HG03432 (cell line): Measurements from ENCODE around the gene YARS2.

Experiments
- ATAC-seq: cut with Tn5 transposase; IDR thresholded peaks from one replicate; pipeline ENCODE4 v1.9.1; 2021; ENCODE audit warnings: mild to moderate bottlenecking, moderate library complexity; ENCODE audit not compliant: unreplicated experiment

The YARS2 gene

GRCh38 chr12:32755654-32756475 lies at the start of gene YARS2:
YARS2 (minus strand) TSS chr12:32755897; CDS start chr12:32755874, 23 bp downstream.
- ATAC-seq: peak; percentile 89

- ATAC-seq: no peak
Measured at GRCh38 chr12:32804301-32804700, 48.6 kb upstream of the YARS2 start.

GRCh38 chr12:32801269-32801980 lies 45.7 kb upstream of the YARS2 start:
- no peak for ATAC-seq

- no peak for ATAC-seq
Measured at GRCh38 chr12:32794281-32794680, 38.6 kb upstream of the YARS2 start.

GRCh38 chr12:32789916-32790315 lies 34.2 kb upstream of the YARS2 start:
- no peak for ATAC-seq

GRCh38 chr12:32789446-32789845 lies 33.7 kb upstream of the YARS2 start:
- ATAC-seq: no peak

- ATAC-seq: no peak
Measured at GRCh38 chr12:32788405-32788804, 32.7 kb upstream of the YARS2 start.

GRCh38 chr12:32785557-32785956 lies 29.9 kb upstream of the YARS2 start:
- no peak for ATAC-seq

GRCh38 chr12:32783029-32783428 lies 27.3 kb upstream of the YARS2 start:
- ATAC-seq: no peak

GRCh38 chr12:32780071-32780470 lies 24.4 kb upstream of the YARS2 start:
- no peak for ATAC-seq

- no peak for ATAC-seq
Measured at GRCh38 chr12:32777691-32778175, 22.0 kb upstream of the YARS2 start.

GRCh38 chr12:32777159-32777558 lies 21.5 kb upstream of the YARS2 start:
- ATAC-seq: peak; percentile 79

GRCh38 chr12:32776258-32776657 lies 20.6 kb upstream of the YARS2 start:
- ATAC-seq: no peak

GRCh38 chr12:32773691-32774090 lies 18.0 kb upstream of the YARS2 start:
- no peak for ATAC-seq

- no peak for ATAC-seq
Measured at GRCh38 chr12:32770141-32770540, 14.4 kb upstream of the YARS2 start.

GRCh38 chr12:32768518-32768917 lies 12.8 kb upstream of the YARS2 start:
- ATAC-seq: no peak

GRCh38 chr12:32765906-32766305 lies 10.2 kb upstream of the YARS2 start:
- no peak for ATAC-seq

GRCh38 chr12:32761716-32762115 lies 6.0 kb upstream of the YARS2 start:
- peak; percentile 61 for ATAC-seq

GRCh38 chr12:32757157-32757556 lies 1.5 kb upstream of the YARS2 start:
- ATAC-seq: no peak

- ATAC-seq: no peak
Measured at GRCh38 chr12:32756476-32757066, 874 bp upstream of the YARS2 start.

GRCh38 chr12:32755051-32755653 lies 545 bp downstream of the YARS2 start:
- ATAC-seq: peak; percentile 82
